Spleen (tissue), 11 donors: ENCODE data around the gene POU2F1. TPM values are rescaled to one million over a fixed set of nuclear protein-coding genes. Genes with fewer than 3 reads are reported as not detected.
A peak's percentile ranks its signal among the peaks of the same experiment; 100 is the strongest.
"Not testable (repeated sequence)": the region's sequence is repeated elsewhere in the genome, so short reads cannot be mapped to it uniquely, and the experiment has no call there.

Source experiments
- DNase-seq: peaks from one replicate; pipeline ENCODE4 v3.0.0-alpha.2; 2020
- H3K27ac ChIP-seq, 8 donors: fragments of 200-600 bp; sonication (generic) in 7 of 8; 1 replicate in 4 of 8; 2 replicates in 4 of 8; pipeline versions ENCODE4 v1.5.0 to v1.8.0; 2016 to 2021; ENCODE audit warnings: inconsistent platforms in 4 of 8, mild to moderate bottlenecking in 4 of 8, moderate library complexity in 1 of 8
- H3K27me3 ChIP-seq, 7 donors: fragments of 200-600 bp; sonication (generic) in 6 of 7; replicated peaks in 1 of 7; 1 replicate in 4 of 7; 2 replicates in 3 of 7; pipeline versions ENCODE4 v1.5.0 to v1.8.0; 2016 to 2021; ENCODE audit warnings: inconsistent platforms in 3 of 7, mild to moderate bottlenecking in 1 of 7
- H3K36me3 ChIP-seq, 6 donors: fragments of 200-600 bp; sonication (generic) in 5 of 6; 1 replicate in 4 of 6; 2 replicates in 2 of 6; pipeline versions ENCODE4 v1.5.0 to v1.8.0; 2016 to 2021; ENCODE audit warnings: inconsistent platforms in 2 of 6
- H3K4me1 ChIP-seq, 6 donors: fragments of 200-600 bp; sonication (generic) in 5 of 6; 1 replicate in 3 of 6; 2 replicates in 3 of 6; pipeline versions ENCODE4 v1.5.0 to v1.8.0; 2016 to 2021; ENCODE audit warnings: inconsistent platforms in 3 of 6
- H3K4me3 ChIP-seq, 8 donors: fragments of 200-600 bp; sonication (generic) in 7 of 8; 1 replicate in 4 of 8; 2 replicates in 4 of 8; pipeline versions ENCODE4 v1.5.0 to v1.8.0; 2016 to 2021; ENCODE audit warnings: inconsistent platforms in 4 of 8, mild to moderate bottlenecking in 4 of 8, moderate library complexity in 2 of 8
- H3K9me3 ChIP-seq, 8 donors: fragments of 200-600 bp; sonication (generic) in 7 of 8; 1 replicate in 4 of 8; 2 replicates in 4 of 8; pipeline versions ENCODE4 v1.5.0 to v1.8.0; 2016 to 2021; ENCODE audit warnings: inconsistent platforms in 4 of 8
- POLR2A ChIP-seq, 3 donors: fragments of 450-650 bp; IDR thresholded peaks; one replicate each; pipeline ENCODE4 v1.5.1; 2017; ENCODE audit warnings: antibody characterized with exemption in 3 of 3, mild to moderate bottlenecking in 1 of 3
- POLR2AphosphoS5 ChIP-seq, 3 donors: sonication (generic); formaldehyde crosslinking; IDR thresholded peaks; one replicate each; pipeline ENCODE4 v1.5.1; 2017; ENCODE audit warnings: antibody characterized with exemption in 3 of 3
- WGBS, 5 donors: extraction: QIAGEN DNeasy Blood & Tissue Kit in 3 of 5; methylation state at CpG; one replicate each; pipeline versions ENCODE4 v1.1.5 to v1.1.7; 2013 to 2018; 5-methylcytosine and 5-hydroxymethylcytosine counted together
- intact Hi-C: fragments of 100-400 bp; cut with DNase I; formaldehyde crosslinking; loops from one replicate; pipeline ENCODE4 v1.15.0; 2023; ENCODE audit warnings: low total_unique reads
- polyA plus RNA-seq, 3 donors: library from polyadenylated mRNA; stranded (reverse); fragments of 200-250 nt; gene quantifications; one replicate each; pipeline ENCODE4 v1.2.1, GENCODE V29; 2013
- total RNA-seq, 7 donors: library from RNA; depleted of rRNA in 3 of 7; stranded (reverse); fragments of >200 nt in 3 of 7; fragmentation: NEBNext Ultra II Directional in 4 of 7; extraction: Animal tissue kit (Norgen Biotek cat#: 25700) in 4 of 7; gene quantifications; one replicate each; pipeline versions ENCODE4 v1.1.0 to v1.2.1, GENCODE V29; 2016 to 2021
- TF ChIP-seq, protein P1 (sequence below), 11 experiments: fragments of 200-600 bp in 7 of 11; fragments of 450-650 bp in 4 of 11; sonication (generic) in 4 of 11; IDR thresholded peaks in 8 of 11; conservative IDR thresholded peaks in 3 of 11; 1 replicate in 7 of 11; 2 replicates in 4 of 11; pipeline versions ENCODE4 v1.4.0 to v1.8.0; 2016 to 2021; ENCODE audit warnings: antibody characterized with exemption in 11 of 11, inconsistent platforms in 4 of 11, mild to moderate bottlenecking in 1 of 11
- donor health status: healthy with polysubstance abuse.
- donor health status: DM: no; HTN: no; CAD: no; lungs with moderate emphysema.
- donor health status: DM: no; HTN: no; CAD: no.
- donor health status: Bipolar disorder and iron deficiency.
- donor health status: healthy.
- donor health status: DM: no; HTN: no; CAD: no.
- donor health status: DM: yes; HTN: yes; CAD: no.

Gene POU2F1
- total and polyA plus RNA-seq, 10 donors, result 1.8 to 60.3 (median 27.4) TPM

DNA sequence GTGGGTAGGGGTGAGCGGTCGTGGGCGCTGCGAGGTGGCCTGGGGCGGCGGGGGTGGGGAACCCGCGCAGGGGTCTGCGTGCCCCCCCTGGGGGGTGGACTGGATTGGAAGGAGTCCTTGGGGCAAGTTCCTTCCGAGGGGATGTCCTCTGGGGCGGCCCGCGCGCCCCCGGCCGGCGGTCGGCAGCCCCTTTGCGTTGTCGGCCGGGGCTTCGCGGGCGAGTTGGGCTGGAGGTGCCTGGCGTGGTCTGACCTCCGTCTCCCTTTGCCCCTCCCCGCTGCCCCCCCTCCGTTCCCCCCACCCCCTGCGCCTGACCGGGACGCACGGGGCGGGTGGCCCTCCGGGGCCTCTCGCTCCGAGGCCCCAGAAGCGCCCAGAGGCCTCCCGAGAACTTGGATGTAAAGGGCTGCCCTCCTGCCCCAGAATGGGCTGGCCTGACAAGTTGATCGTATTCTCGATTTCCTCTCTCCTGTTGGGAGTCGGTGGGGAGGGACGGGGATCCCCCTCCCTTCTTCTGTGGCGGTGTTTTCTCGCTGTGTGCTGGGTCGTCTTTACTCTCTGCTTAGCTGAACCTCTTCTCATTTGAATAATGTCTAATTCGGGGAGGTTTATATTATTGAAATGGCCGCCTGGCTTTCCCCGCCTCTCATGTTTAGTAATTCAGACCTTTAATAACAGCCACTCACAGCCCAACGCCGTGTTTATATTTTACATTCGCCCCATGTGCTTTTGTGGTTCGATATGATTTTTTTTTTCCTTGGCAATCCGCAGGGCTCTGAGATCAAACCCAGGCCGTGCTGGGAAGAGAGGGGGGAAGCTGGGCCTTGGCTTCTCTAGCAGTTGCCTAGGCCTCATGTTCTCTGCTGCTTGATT lies 1.3 kb downstream of the POU2F1 start:
- Histone ChIP-seq H3K9me3 (peaks cover 0 to under 1% (median 0%) of the 10 kb centered on the region in 8 donors), H3K4me3 (peak overlapping the region; percentile 72 to 98 (median 93)), H3K4me1 (peaks cover 18 to 61% (median 46%) of the 10 kb centered on the region in 6 donors), H3K27me3 (no peaks in the 10 kb centered on the region), H3K27ac (peak overlapping the region; percentile 92 to 99 (median 98)), H3K36me3 (no peaks in the 10 kb centered on the region)
- peak; percentile 93 for DNase-seq
- intact Hi-C loops, result no loop called here
- TF ChIP-seq, protein P1, sequence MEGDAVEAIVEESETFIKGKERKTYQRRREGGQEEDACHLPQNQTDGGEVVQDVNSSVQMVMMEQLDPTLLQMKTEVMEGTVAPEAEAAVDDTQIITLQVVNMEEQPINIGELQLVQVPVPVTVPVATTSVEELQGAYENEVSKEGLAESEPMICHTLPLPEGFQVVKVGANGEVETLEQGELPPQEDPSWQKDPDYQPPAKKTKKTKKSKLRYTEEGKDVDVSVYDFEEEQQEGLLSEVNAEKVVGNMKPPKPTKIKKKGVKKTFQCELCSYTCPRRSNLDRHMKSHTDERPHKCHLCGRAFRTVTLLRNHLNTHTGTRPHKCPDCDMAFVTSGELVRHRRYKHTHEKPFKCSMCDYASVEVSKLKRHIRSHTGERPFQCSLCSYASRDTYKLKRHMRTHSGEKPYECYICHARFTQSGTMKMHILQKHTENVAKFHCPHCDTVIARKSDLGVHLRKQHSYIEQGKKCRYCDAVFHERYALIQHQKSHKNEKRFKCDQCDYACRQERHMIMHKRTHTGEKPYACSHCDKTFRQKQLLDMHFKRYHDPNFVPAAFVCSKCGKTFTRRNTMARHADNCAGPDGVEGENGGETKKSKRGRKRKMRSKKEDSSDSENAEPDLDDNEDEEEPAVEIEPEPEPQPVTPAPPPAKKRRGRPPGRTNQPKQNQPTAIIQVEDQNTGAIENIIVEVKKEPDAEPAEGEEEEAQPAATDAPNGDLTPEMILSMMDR (IDR thresholded peaks at IDR 0.05 in 8 of 11, conservative IDR thresholded peaks at IDR 0.05 in 3 of 11), result peak in 1 of 11 experiments; percentile 1
- TF ChIP-seq POLR2AphosphoS5 (IDR thresholded peaks at IDR 0.05), result peak; percentile 84 to 94 (median 89)
- peak in 2 of 3 donors; percentile 44 to 91 for TF ChIP-seq POLR2A (IDR thresholded peaks at IDR 0.05)
- WGBS, 5 donors, result 0 to 2% (median 0%) methylated on average over 19 to 54 of the region's 54 CpGs

DNA sequence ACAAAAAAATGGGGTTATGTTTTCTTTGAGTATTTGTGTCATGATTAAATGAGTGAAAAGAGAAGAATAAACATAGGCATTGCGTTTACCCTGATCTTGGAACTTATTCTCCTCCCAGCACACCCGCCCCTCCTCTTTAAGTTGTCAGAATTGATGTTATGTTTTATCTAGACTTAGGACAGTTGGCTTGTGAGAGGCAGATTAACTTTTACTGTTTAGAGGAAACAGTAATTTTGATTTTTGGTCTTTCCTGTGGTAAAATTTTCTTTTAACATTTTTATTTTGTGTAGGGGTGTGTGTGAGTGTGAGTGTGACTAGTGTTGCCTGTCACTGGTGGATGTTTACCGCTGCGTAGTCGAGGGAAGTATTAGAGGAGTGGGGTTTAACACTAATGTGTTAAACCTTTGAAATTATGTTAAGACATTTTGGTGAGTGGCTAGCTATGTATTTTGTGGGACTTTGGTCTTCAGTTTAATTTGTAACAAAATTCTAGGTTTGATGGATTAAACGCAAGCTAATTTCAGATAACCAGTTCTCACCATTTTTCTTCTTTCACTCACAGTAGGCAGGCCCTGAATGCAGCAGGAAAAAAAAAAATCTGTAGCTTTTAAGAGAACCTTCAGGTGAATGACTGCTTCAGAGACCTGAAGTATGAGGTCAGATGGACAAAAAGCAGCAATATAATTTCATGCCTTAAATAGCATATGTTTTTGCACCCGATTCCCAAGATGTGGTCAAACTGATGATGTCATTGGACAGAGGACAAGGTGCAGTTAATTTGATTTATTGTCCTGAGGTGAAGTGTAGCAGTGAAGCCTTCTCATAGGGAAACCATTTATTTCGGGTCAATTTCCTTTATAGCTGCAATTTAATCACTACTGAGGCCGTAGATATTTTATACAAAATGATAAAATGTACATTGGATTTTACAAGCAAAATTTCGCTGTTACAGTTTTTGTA lies 2.7 kb downstream of the POU2F1 start:
- Histone ChIP-seq H3K4me1 (peaks cover 18 to 76% (median 56%) of the 10 kb centered on the region in 6 donors), H3K4me3 (peak overlapping the region in 3 of 8 donors; percentile 91 to 98 (median 97)), H3K9me3 (no peaks in the 10 kb centered on the region), H3K36me3 (no peaks in the 10 kb centered on the region), H3K27me3 (no peaks in the 10 kb centered on the region), H3K27ac (peak overlapping the region; percentile 92 to 99 (median 98))
- 70 to 77% (median 74%) methylated on average over 10 of the region's 10 CpGs for WGBS, 5 donors
- intact Hi-C loops, result no loop called here
- no peak for TF ChIP-seq POLR2AphosphoS5 (IDR thresholded peaks at IDR 0.05)
- TF ChIP-seq, protein P1 (IDR thresholded peaks at IDR 0.05 in 8 of 11, conservative IDR thresholded peaks at IDR 0.05 in 3 of 11), result no peak
- TF ChIP-seq POLR2A (IDR thresholded peaks at IDR 0.05), result no peak
- DNase-seq, result no peak

DNA sequence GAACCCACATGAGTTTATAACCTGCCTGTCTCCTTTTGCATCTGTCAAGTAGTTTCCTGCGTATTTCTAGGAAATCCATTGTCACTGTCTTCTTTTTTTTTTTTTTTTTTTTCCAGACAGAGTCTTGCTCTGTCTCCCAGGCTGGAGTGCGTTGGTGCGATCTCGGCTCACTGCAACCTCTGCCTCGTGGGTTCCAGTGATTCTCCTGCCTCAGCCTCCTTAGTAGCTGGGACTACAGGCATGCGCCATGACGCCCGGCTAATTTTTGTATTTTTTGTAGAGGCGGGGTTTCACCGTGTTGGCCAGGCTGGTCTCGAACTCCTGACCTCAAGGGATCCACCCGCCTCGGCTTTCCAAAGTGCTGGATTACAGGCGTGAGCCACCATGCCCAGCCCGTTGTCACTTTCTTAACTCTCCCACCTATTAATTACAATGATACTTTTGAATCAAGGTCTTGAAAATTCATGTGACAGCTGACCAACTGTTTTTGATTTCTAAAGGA lies 4.1 kb downstream of the POU2F1 start:
- H3K4me3 ChIP-seq, H3K36me3 ChIP-seq, H3K27me3 ChIP-seq, H3K9me3 ChIP-seq, DNase-seq, intact Hi-C loops: not testable (repeated sequence)
- Histone ChIP-seq H3K27ac (peak overlapping the region in 2 of 8 donors; percentile 97 to 99), H3K4me1 (peaks cover 18 to 80% (median 53%) of the 10 kb centered on the region in 6 donors)
- WGBS, 5 donors, result 92 to 95% (median 94%) methylated on average over 15 of the region's 15 CpGs

DNA sequence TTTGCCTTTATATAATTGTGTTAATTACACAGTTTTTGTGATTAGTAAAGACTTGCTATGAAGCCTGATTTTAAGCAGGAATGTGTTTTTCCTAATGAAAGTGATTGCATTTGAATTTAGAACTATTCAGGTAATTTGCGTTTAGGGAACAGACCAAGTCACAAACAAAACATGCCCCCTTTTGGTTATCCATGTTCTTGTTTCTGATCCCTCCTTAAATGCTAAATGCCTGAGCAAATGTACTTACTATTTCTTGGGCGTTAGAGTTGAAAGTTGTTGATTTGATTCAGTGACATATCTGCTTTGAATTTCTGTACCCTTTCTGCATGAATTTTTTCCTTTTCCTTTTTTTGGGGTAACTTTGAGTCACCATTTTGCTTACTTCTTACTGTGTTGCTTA lies 5.2 kb downstream of the POU2F1 start:
- DNase-seq, result no peak
- WGBS, 5 donors, result 60 to 78% (median 67%) methylated on average over 2 of the region's 2 CpGs
- no peak overlapping the region for H3K4me3 ChIP-seq
- peaks cover 18 to 91% (median 61%) of the 10 kb centered on the region in 6 donors for H3K4me1 ChIP-seq
- no peaks in the 10 kb centered on the region for H3K27me3 ChIP-seq
- no peak overlapping the region for H3K27ac ChIP-seq
- H3K36me3 ChIP-seq, result no peaks in the 10 kb centered on the region
- intact Hi-C loops, result no loop called here
- no peaks in the 10 kb centered on the region for H3K9me3 ChIP-seq
- TF ChIP-seq POLR2AphosphoS5 (IDR thresholded peaks at IDR 0.05) (no peak), POLR2A (IDR thresholded peaks at IDR 0.05) (no peak)
- TF ChIP-seq, protein P1 (IDR thresholded peaks at IDR 0.05 in 8 of 11, conservative IDR thresholded peaks at IDR 0.05 in 3 of 11), result no peak
